Upper lobe of left lung (tissue), 6 donors: Measurements from ENCODE around the gene NLGN1. TPM values are rescaled to one million over a fixed set of nuclear protein-coding genes. Genes with fewer than 3 reads are reported as not detected.

Source experiments
- ATAC-seq, 2 donors: fragments of 200-7000 bp; cut with Tn5 transposase; one replicate each; pipeline ENCODE4 v1.9.1; 2022; ENCODE audit warnings: mild to moderate bottlenecking in 2 of 2, moderate library complexity in 2 of 2; ENCODE audit not compliant: low FRiP score in 2 of 2
- DNase-seq, 2 donors: peaks; one replicate each; pipeline ENCODE4 v3.0.0-alpha.2; 2019 to 2020
- H3K27ac ChIP-seq, 4 donors: fragments of 200-600 bp; sonication (generic); one replicate each; pipeline ENCODE4 v1.5.1; 2016 to 2019
- H3K27me3 ChIP-seq, 4 donors: fragments of 200-600 bp; sonication (generic); one replicate each; pipeline ENCODE4 v1.5.1; 2017 to 2019
- H3K36me3 ChIP-seq, 4 donors: fragments of 200-600 bp; sonication (generic); one replicate each; pipeline ENCODE4 v1.5.1; 2016 to 2019
- H3K4me1 ChIP-seq, 4 donors: fragments of 200-600 bp; sonication (generic); one replicate each; pipeline ENCODE4 v1.5.1; 2018 to 2019
- H3K4me3 ChIP-seq, 4 donors: fragments of 200-600 bp; sonication (generic); one replicate each; pipeline ENCODE4 v1.5.1; 2017 to 2019; ENCODE audit warnings: mild to moderate bottlenecking in 2 of 4, moderate library complexity in 1 of 4
- H3K9me3 ChIP-seq, 4 donors: fragments of 200-600 bp; sonication (generic); one replicate each; pipeline ENCODE4 v1.5.1; 2018 to 2019
- CTCF ChIP-seq, 6 experiments: fragments of 450-650 bp in 4 of 6; fragments of 200-600 bp in 2 of 6; sonication (generic) in 2 of 6; IDR thresholded peaks; one replicate each; pipeline ENCODE4 v1.5.1; 2016 to 2019; ENCODE audit warnings: antibody characterized with exemption in 6 of 6
- EP300 ChIP-seq, 4 donors: sonication (generic); formaldehyde crosslinking; IDR thresholded peaks; one replicate each; pipeline ENCODE4 v1.5.1; 2017; ENCODE audit warnings: antibody characterized with exemption in 4 of 4, control low read depth in 2 of 4
- POLR2A ChIP-seq, 4 donors: fragments of 450-650 bp; IDR thresholded peaks; one replicate each; pipeline ENCODE4 v1.5.1; 2016 to 2017; ENCODE audit warnings: antibody characterized with exemption in 4 of 4, mild to moderate bottlenecking in 2 of 4
- POLR2AphosphoS5 ChIP-seq, 2 donors: sonication (generic); formaldehyde crosslinking; IDR thresholded peaks; one replicate each; pipeline ENCODE4 v1.5.1; 2017; ENCODE audit warnings: antibody characterized with exemption in 2 of 2
- WGBS, 2 donors: methylation state at CpG; one replicate each; pipeline ENCODE4 v1.1.5; 2017 to 2018; 5-methylcytosine and 5-hydroxymethylcytosine counted together
- total RNA-seq, 6 donors: library from RNA; depleted of rRNA in 4 of 6; stranded (reverse); fragments of >200 nt in 4 of 6; gene quantifications; one replicate each; pipeline versions ENCODE4 v1.1.0 to v1.2.1, GENCODE V29; 2016 to 2021
- donor health status: DM: no; HTN: no; CAD: no; lungs with moderate emphysema.
- donor health status: DM: no; HTN: yes; CAD: no; lungs with severe emphysema.

The NLGN1 gene
- total RNA-seq, 6 donors from 2014 or later, result under 0.01 to 3.5 (median 1.9) TPM

- no peaks in the 10 kb centered on the region for H3K9me3 ChIP-seq
- no peaks in the 10 kb centered on the region for H3K27me3 ChIP-seq
- no peak overlapping the region for H3K4me3 ChIP-seq
- no peaks in the 10 kb centered on the region for H3K4me1 ChIP-seq
- H3K27ac ChIP-seq, result no peak overlapping the region
- no peak for TF ChIP-seq CTCF (IDR thresholded peaks at IDR 0.05)
- no peak for TF ChIP-seq EP300 (IDR thresholded peaks at IDR 0.05)
- no peak for TF ChIP-seq POLR2A (IDR thresholded peaks at IDR 0.05)
- TF ChIP-seq POLR2AphosphoS5 (IDR thresholded peaks at IDR 0.05), result no peak
- no peaks in the 10 kb centered on the region for H3K36me3 ChIP-seq
- ATAC-seq, result no peak
- DNase-seq, result no peak
Measured at GRCh38 chr3:173887888-173888287, 490.3 kb downstream of the NLGN1 start.

GRCh38 chr3:173889596-173889995, 492.1 kb downstream of the NLGN1 start:
- ATAC-seq (no peak), DNase-seq (no peak)
- Histone ChIP-seq H3K4me3 (no peak overlapping the region), H3K27me3 (no peaks in the 10 kb centered on the region), H3K4me1 (no peaks in the 10 kb centered on the region), H3K9me3 (no peaks in the 10 kb centered on the region), H3K36me3 (no peaks in the 10 kb centered on the region), H3K27ac (no peak overlapping the region)
- 71 to 73% methylated on average over 4 of the region's 4 CpGs for WGBS, 2 donors
- no peak for TF ChIP-seq CTCF (IDR thresholded peaks at IDR 0.05)
- TF ChIP-seq POLR2A (IDR thresholded peaks at IDR 0.05), result no peak
- TF ChIP-seq POLR2AphosphoS5 (IDR thresholded peaks at IDR 0.05), result no peak

GRCh38 chr3:173890091-173890490, 492.5 kb downstream of the NLGN1 start:
- no peak overlapping the region for H3K27ac ChIP-seq
- TF ChIP-seq POLR2AphosphoS5 (IDR thresholded peaks at IDR 0.05) (no peak), POLR2A (IDR thresholded peaks at IDR 0.05) (no peak), CTCF (IDR thresholded peaks at IDR 0.05) (no peak), EP300 (IDR thresholded peaks at IDR 0.05) (no peak)
- DNase-seq (no peak), ATAC-seq (no peak)
- 82 to 89% methylated on average over 4 of the region's 4 CpGs for WGBS, 2 donors
- no peaks in the 10 kb centered on the region for H3K27me3 ChIP-seq
- no peaks in the 10 kb centered on the region for H3K4me1 ChIP-seq
- no peak overlapping the region for H3K4me3 ChIP-seq
- H3K9me3 ChIP-seq, result no peaks in the 10 kb centered on the region
- H3K36me3 ChIP-seq, result no peaks in the 10 kb centered on the region

GRCh38 chr3:173891272-173892100, 493.9 kb downstream of the NLGN1 start:
- no peaks in the 10 kb centered on the region for H3K36me3 ChIP-seq
- H3K9me3 ChIP-seq, result no peaks in the 10 kb centered on the region
- ATAC-seq (peak in 1 of 2 donors; percentile 52), DNase-seq (no peak)
- no peaks in the 10 kb centered on the region for H3K4me1 ChIP-seq
- TF ChIP-seq POLR2A (IDR thresholded peaks at IDR 0.05) (no peak), CTCF (IDR thresholded peaks at IDR 0.05) (no peak), POLR2AphosphoS5 (IDR thresholded peaks at IDR 0.05) (no peak), EP300 (IDR thresholded peaks at IDR 0.05) (no peak)
- 92 to 96% methylated on average over 4 of the region's 4 CpGs for WGBS, 2 donors
- H3K4me3 ChIP-seq, result no peak overlapping the region
- H3K27ac ChIP-seq, result no peak overlapping the region
- H3K27me3 ChIP-seq, result no peaks in the 10 kb centered on the region

GRCh38 chr3:173892547-173892946, 495.0 kb downstream of the NLGN1 start:
- no peaks in the 10 kb centered on the region for H3K4me1 ChIP-seq
- no peaks in the 10 kb centered on the region for H3K27me3 ChIP-seq
- H3K27ac ChIP-seq, result no peak overlapping the region
- DNase-seq (no peak), ATAC-seq (no peak)
- TF ChIP-seq POLR2AphosphoS5 (IDR thresholded peaks at IDR 0.05) (no peak), EP300 (IDR thresholded peaks at IDR 0.05) (no peak)
- H3K36me3 ChIP-seq, result no peaks in the 10 kb centered on the region
- H3K9me3 ChIP-seq, result no peaks in the 10 kb centered on the region
- 42 to 47% methylated on average over 4 of the region's 4 CpGs for WGBS, 2 donors
- no peak overlapping the region for H3K4me3 ChIP-seq
